ENCODE data around the gene SH3RF3. TPM values are rescaled to one million over a fixed set of nuclear protein-coding genes. Genes with fewer than 3 reads are reported as not detected.

Gene SH3RF3
- total and polyA plus RNA-seq, 9 of the 15 experiments (the other 6 are each of a cell fraction or from before 2014, with no cell fraction given): 0.02 TPM; not detected in 8

- TF ChIP-seq ZNF609 (CRISPR knock-in tag; IDR thresholded peaks at IDR 0.05; ENCODE audit: borderline replicate concordance) (no peak), HDAC1 (IDR thresholded peaks at IDR 0.05) (no peak), RNF219 (CRISPR knock-in tag; IDR thresholded peaks at IDR 0.05) (no peak), ZNF174 (CRISPR knock-in tag; IDR thresholded peaks at IDR 0.05) (no peak)
Observed at GRCh38 chr2:109487871-109488655, 359.1 kb downstream of the SH3RF3 start (continued).
